GM21381 (cell line): ENCODE results near the gene LILRB3.
"Not testable (repeated sequence)": the region's sequence is repeated elsewhere in the genome, so short reads cannot be mapped to it uniquely, and the experiment has no call there.

Source experiments
- ATAC-seq: cut with Tn5 transposase; IDR thresholded peaks from one replicate; pipeline ENCODE4 v1.9.1; 2021; ENCODE audit warnings: mild to moderate bottlenecking, moderate library complexity; ENCODE audit not compliant: unreplicated experiment

LILRB3 gene

GRCh38 chr19:54211235-54211634 is 11.6 kb downstream of the LILRB3 start:
- no peak for ATAC-seq

- ATAC-seq: no peak
Measured at GRCh38 chr19:54209811-54210494, 12.9 kb downstream of the LILRB3 start.

GRCh38 chr19:54209058-54209810 is 13.6 kb downstream of the LILRB3 start:
- ATAC-seq: no peak

- no peak for ATAC-seq
Measured at GRCh38 chr19:54208784-54209057, 14.1 kb downstream of the LILRB3 start.

GRCh38 chr19:54207983-54208783 is 14.6 kb downstream of the LILRB3 start:
- ATAC-seq: peak; percentile 51

- no peak for ATAC-seq
Measured at GRCh38 chr19:54207676-54207982, 15.2 kb downstream of the LILRB3 start.

GRCh38 chr19:54207193-54207592 is 15.6 kb downstream of the LILRB3 start:
- ATAC-seq: not testable (repeated sequence)

GRCh38 chr19:54206831-54207177 is 16.0 kb downstream of the LILRB3 start:
- ATAC-seq: no peak

- ATAC-seq: no peak
Measured at GRCh38 chr19:54206030-54206830, 16.6 kb downstream of the LILRB3 start.

GRCh38 chr19:54204767-54205468 is 17.9 kb downstream of the LILRB3 start:
- no peak for ATAC-seq

GRCh38 chr19:54203151-54203611 is 19.6 kb downstream of the LILRB3 start:
- no peak for ATAC-seq

- no peak for ATAC-seq
Measured at GRCh38 chr19:54201980-54202379, 20.8 kb downstream of the LILRB3 start.

- ATAC-seq: no peak
Measured at GRCh38 chr19:54201172-54201701, 21.6 kb downstream of the LILRB3 start.

- ATAC-seq: no peak
Measured at GRCh38 chr19:54199401-54199800, 23.4 kb downstream of the LILRB3 start.

- no peak for ATAC-seq
Measured at GRCh38 chr19:54197121-54197520, 25.7 kb downstream of the LILRB3 start.

- no peak for ATAC-seq
Measured at GRCh38 chr19:54196536-54196935, 26.3 kb downstream of the LILRB3 start.

GRCh38 chr19:54194463-54194862 is 28.3 kb downstream of the LILRB3 start:
- ATAC-seq: not testable (repeated sequence)

- ATAC-seq: no peak
Measured at GRCh38 chr19:54193011-54193410, 29.8 kb downstream of the LILRB3 start.

GRCh38 chr19:54191811-54192453 is 30.9 kb downstream of the LILRB3 start:
- no peak for ATAC-seq
